Breast epithelium (tissue), 3 donors: Measurements from ENCODE around the gene FABP7.

Experiments
- POLR2A ChIP-seq: fragments of 450-650 bp; IDR thresholded peaks from one replicate; pipeline ENCODE4 v1.6.1; 2016; ENCODE audit warnings: antibody characterized with exemption, mild to moderate bottlenecking, moderate library complexity
- POLR2AphosphoS5 ChIP-seq, 3 donors: sonication (generic); formaldehyde crosslinking; IDR thresholded peaks; one replicate each; pipeline ENCODE4 v1.6.1; 2017; ENCODE audit warnings: antibody characterized with exemption in 3 of 3
- TF ChIP-seq, protein P1 (sequence below), 3 donors: fragments of 450-650 bp; IDR thresholded peaks; one replicate each; pipeline ENCODE4 v1.5.1; 2016 to 2017; ENCODE audit warnings: antibody characterized with exemption in 3 of 3, mild to moderate bottlenecking in 3 of 3, moderate library complexity in 3 of 3

DNA sequence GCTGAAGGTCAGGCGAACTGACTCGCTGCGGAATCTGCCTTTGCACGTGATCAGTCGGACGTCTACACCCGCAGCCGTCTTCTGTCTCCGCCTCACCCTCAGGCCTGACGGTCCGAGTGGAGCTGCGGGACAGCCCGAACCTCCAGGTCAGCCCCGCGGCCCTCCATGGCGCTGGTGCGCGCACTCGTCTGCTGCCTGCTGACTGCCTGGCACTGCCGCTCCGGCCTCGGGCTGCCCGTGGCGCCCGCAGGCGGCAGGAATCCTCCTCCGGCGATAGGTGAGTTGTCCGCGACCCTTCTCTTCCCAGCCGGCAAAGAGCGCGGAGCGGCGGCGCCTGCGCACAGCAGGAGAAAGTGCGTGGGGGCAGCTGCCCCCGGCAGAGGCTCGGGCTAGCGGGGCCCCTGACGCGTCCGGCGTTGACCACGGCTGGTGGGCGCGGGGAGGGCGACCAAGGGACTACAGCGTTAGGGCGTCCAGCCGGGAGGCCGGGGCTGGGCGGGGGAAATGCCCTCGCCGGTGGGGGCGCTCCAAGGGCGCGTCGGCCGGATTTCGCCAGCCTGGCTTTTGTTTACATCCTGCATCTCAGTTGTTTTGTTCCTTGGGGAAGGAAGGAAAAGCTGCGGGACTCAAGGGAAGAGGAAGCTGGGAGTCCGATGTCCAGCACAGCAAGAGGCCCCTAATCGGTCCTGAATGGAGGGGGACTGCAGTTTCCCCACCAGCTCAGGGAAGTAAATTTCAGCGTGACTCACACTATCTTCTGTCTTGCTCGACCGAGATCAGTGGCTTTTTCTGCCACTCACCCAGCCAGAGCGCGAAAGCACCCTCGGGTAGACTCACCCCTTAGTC, 9.9 kb downstream of the FABP7 start, which contains the start of gene SMPDL3A:
- TF ChIP-seq, protein P1, sequence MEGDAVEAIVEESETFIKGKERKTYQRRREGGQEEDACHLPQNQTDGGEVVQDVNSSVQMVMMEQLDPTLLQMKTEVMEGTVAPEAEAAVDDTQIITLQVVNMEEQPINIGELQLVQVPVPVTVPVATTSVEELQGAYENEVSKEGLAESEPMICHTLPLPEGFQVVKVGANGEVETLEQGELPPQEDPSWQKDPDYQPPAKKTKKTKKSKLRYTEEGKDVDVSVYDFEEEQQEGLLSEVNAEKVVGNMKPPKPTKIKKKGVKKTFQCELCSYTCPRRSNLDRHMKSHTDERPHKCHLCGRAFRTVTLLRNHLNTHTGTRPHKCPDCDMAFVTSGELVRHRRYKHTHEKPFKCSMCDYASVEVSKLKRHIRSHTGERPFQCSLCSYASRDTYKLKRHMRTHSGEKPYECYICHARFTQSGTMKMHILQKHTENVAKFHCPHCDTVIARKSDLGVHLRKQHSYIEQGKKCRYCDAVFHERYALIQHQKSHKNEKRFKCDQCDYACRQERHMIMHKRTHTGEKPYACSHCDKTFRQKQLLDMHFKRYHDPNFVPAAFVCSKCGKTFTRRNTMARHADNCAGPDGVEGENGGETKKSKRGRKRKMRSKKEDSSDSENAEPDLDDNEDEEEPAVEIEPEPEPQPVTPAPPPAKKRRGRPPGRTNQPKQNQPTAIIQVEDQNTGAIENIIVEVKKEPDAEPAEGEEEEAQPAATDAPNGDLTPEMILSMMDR (IDR thresholded peaks at IDR 0.05), result no peak
- TF ChIP-seq POLR2AphosphoS5 (IDR thresholded peaks at IDR 0.05), result peak; percentile 41 to 58 (median 45)
- no peak for TF ChIP-seq POLR2A
